Neural progenitor cell (in vitro differentiated cells): ENCODE results near the gene IFNA4.

Source experiments
- CTCF ChIP-seq: fragments of 200-600 bp; sonication (generic); IDR thresholded peaks from 2 replicates; pipeline ENCODE4 v1.5.1; 2017; ENCODE audit warnings: antibody characterized with exemption, mild to moderate bottlenecking
- EZH2 ChIP-seq: fragments of 200-600 bp; sonication (generic); IDR thresholded peaks from 2 replicates; pipeline ENCODE4 v1.6.1; 2017; ENCODE audit warnings: antibody characterized with exemption, mild to moderate bottlenecking, moderate library complexity

- TF ChIP-seq EZH2 (no peak), CTCF (no peak)
These were observed 42.8 kb downstream of the IFNA4 start for GRCh38 chr9:21144603-21145002.
